ENCODE results near the gene NFYB.

NFYB gene

GRCh38 chr12:104095289-104095688 lies 42.7 kb downstream of the NFYB start:
- DNase-seq (ENCODE audit: low read depth) = no peak
- no peak for TF ChIP-seq CTCF (conservative IDR thresholded peaks at IDR 0.05; ENCODE audit: low read depth, low read length)
- H3K4me3 ChIP-seq (ENCODE audit: low read length) = no peak overlapping the region

- H3K4me3 ChIP-seq (ENCODE audit: low read length) = no peak overlapping the region
- no peak for TF ChIP-seq CTCF (conservative IDR thresholded peaks at IDR 0.05; ENCODE audit: low read depth, low read length)
- no peak for DNase-seq (ENCODE audit: low read depth)
These were observed 43.7 kb downstream of the NFYB start for GRCh38 chr12:104094284-104094683.

- H3K4me3 ChIP-seq (ENCODE audit: low read length) = no peak overlapping the region
- no peak for TF ChIP-seq CTCF (conservative IDR thresholded peaks at IDR 0.05; ENCODE audit: low read depth, low read length)
- DNase-seq (ENCODE audit: low read depth) = no peak
These were observed 46.9 kb downstream of the NFYB start for GRCh38 chr12:104091136-104091535.

GRCh38 chr12:104090685-104091084 lies 47.3 kb downstream of the NFYB start:
- no peak for TF ChIP-seq CTCF (conservative IDR thresholded peaks at IDR 0.05; ENCODE audit: low read depth, low read length)
- no peak for DNase-seq (ENCODE audit: low read depth)
- no peak overlapping the region for H3K4me3 ChIP-seq (ENCODE audit: low read length)

GRCh38 chr12:104083769-104084475 lies 54.1 kb downstream of the NFYB start:
- no peak overlapping the region for H3K4me3 ChIP-seq (ENCODE audit: low read length)
- DNase-seq (ENCODE audit: low read depth) = no peak
- TF ChIP-seq CTCF (conservative IDR thresholded peaks at IDR 0.05; ENCODE audit: low read depth, low read length) = no peak

- TF ChIP-seq CTCF (conservative IDR thresholded peaks at IDR 0.05; ENCODE audit: low read depth, low read length) = no peak
- DNase-seq (ENCODE audit: low read depth) = no peak
- H3K4me3 ChIP-seq (ENCODE audit: low read length) = no peak overlapping the region
These were observed 57.2 kb downstream of the NFYB start for GRCh38 chr12:104080764-104081163.

- DNase-seq (ENCODE audit: low read depth) = no peak
- no peak for TF ChIP-seq CTCF (conservative IDR thresholded peaks at IDR 0.05; ENCODE audit: low read depth, low read length)
- H3K4me3 ChIP-seq (ENCODE audit: low read length) = no peak overlapping the region
These were observed 59.0 kb downstream of the NFYB start for GRCh38 chr12:104079024-104079423.
